Tibial artery (tissue), 4 donors: ENCODE measurements around the gene ITGB5.
A peak's percentile ranks its signal among the peaks of the same experiment; 100 is the strongest.

ENCODE experiments used
- DNase-seq, 2 donors: peaks; one replicate each; pipeline ENCODE4 v3.0.0-alpha.2; 2019
- H3K27ac ChIP-seq, 2 donors: fragments of 200-600 bp; sonication (generic) in 1 of 2; 1 replicate in 1 of 2; 2 replicates in 1 of 2; pipeline ENCODE4 v1.5.1; 2018 to 2019; ENCODE audit warnings: mild to moderate bottlenecking in 1 of 2
- H3K27me3 ChIP-seq, 2 donors: fragments of 200-600 bp; sonication (generic) in 1 of 2; one replicate each; pipeline versions ENCODE4 v1.5.1 to v1.6.0; 2016 to 2019
- H3K36me3 ChIP-seq, 3 donors: fragments of 200-600 bp; sonication (generic) in 2 of 3; one replicate each; pipeline ENCODE4 v1.5.1; 2016 to 2019; ENCODE audit warnings: mild to moderate bottlenecking in 2 of 3
- H3K4me1 ChIP-seq, 4 donors: fragments of 200-600 bp; sonication (generic) in 2 of 4; 1 replicate in 3 of 4; 2 replicates in 1 of 4; pipeline ENCODE4 v1.5.1; 2016 to 2019
- H3K4me3 ChIP-seq, 2 donors: fragments of 200-600 bp; sonication (generic) in 1 of 2; 1 replicate in 1 of 2; 2 replicates in 1 of 2; pipeline ENCODE4 v1.5.1; 2018 to 2019; ENCODE audit warnings: mild to moderate bottlenecking in 2 of 2
- H3K9me3 ChIP-seq, 3 donors: fragments of 200-600 bp; sonication (generic) in 1 of 3; one replicate each; pipeline ENCODE4 v1.5.1; 2016 to 2019
- CTCF ChIP-seq, 2 experiments: fragments of 200-600 bp in 1 of 2; fragments of 450-650 bp in 1 of 2; IDR thresholded peaks; one replicate each; pipeline ENCODE4 v1.5.1; 2017 to 2019; ENCODE audit warnings: antibody characterized with exemption in 2 of 2, mild to moderate bottlenecking in 1 of 2, moderate library complexity in 1 of 2
- intact Hi-C: fragments of 100-400 bp; cut with DNase I; formaldehyde crosslinking; loops from one replicate; pipeline ENCODE4 v1.15.0; 2023; ENCODE audit warnings: low total_unique reads

Gene ITGB5

GRCh38 chr3:124840331-124840730 is 46.8 kb downstream of the ITGB5 start:
- Histone ChIP-seq H3K4me1 (peaks cover 0 to 92% (median 62%) of the 10 kb centered on the region in 4 donors), H3K9me3 (no peaks in the 10 kb centered on the region), H3K27ac (peak overlapping the region; percentile 78 to 85), H3K27me3 (no peaks in the 10 kb centered on the region), H3K36me3 (peaks cover 13 to 33% (median 21%) of the 10 kb centered on the region in 3 donors), H3K4me3 (no peak overlapping the region)
- intact Hi-C loops, result no loop called here
- no peak for TF ChIP-seq CTCF (IDR thresholded peaks at IDR 0.05)
- no peak for DNase-seq

- Histone ChIP-seq H3K4me3 (no peak overlapping the region), H3K36me3 (peaks cover 13 to 33% (median 21%) of the 10 kb centered on the region in 3 donors), H3K27me3 (no peaks in the 10 kb centered on the region), H3K9me3 (no peaks in the 10 kb centered on the region), H3K4me1 (peaks cover 0 to 92% (median 62%) of the 10 kb centered on the region in 4 donors), H3K27ac (peak overlapping the region; percentile 78 to 85)
- intact Hi-C loops, result loop anchor here (10.0 kb wide), 1 partner anchor 45 kb away; the partner anchor contains the start of gene ITGB5
- TF ChIP-seq CTCF (IDR thresholded peaks at IDR 0.05), result no peak
- DNase-seq, result no peak
These were observed 47.3 kb downstream of the ITGB5 start for GRCh38 chr3:124839896-124840295.

GRCh38 chr3:124838963-124839362 is 48.2 kb downstream of the ITGB5 start:
- Histone ChIP-seq H3K36me3 (peaks cover 13 to 33% (median 21%) of the 10 kb centered on the region in 3 donors), H3K27me3 (no peaks in the 10 kb centered on the region), H3K4me3 (no peak overlapping the region), H3K27ac (peak overlapping the region; percentile 78 to 85), H3K4me1 (peaks cover 0 to 92% (median 61%) of the 10 kb centered on the region in 4 donors), H3K9me3 (no peaks in the 10 kb centered on the region)
- intact Hi-C loops, result loop anchor here (10.0 kb wide), 1 partner anchor 46 kb away; the partner anchor contains the start of gene ITGB5
- no peak for DNase-seq
- TF ChIP-seq CTCF (IDR thresholded peaks at IDR 0.05), result no peak

GRCh38 chr3:124837730-124838186 is 49.4 kb downstream of the ITGB5 start:
- Histone ChIP-seq H3K27ac (peak overlapping the region; percentile 78 to 85), H3K4me1 (peaks cover 4 to 93% (median 64%) of the 10 kb centered on the region in 4 donors), H3K36me3 (peaks cover 13 to 26% (median 20%) of the 10 kb centered on the region in 3 donors), H3K4me3 (no peak overlapping the region), H3K9me3 (no peaks in the 10 kb centered on the region), H3K27me3 (no peaks in the 10 kb centered on the region)
- intact Hi-C loops, result loop anchor here (10.0 kb wide), 1 partner anchor 47 kb away; the partner anchor contains the start of gene ITGB5
- peak; percentile 66 to 82 for DNase-seq
- no peak for TF ChIP-seq CTCF (IDR thresholded peaks at IDR 0.05)

GRCh38 chr3:124837065-124837464 is 50.1 kb downstream of the ITGB5 start:
- H3K27ac ChIP-seq, result peak overlapping the region; percentile 78 to 85
- TF ChIP-seq CTCF (IDR thresholded peaks at IDR 0.05), result no peak
- H3K4me1 ChIP-seq, result peaks cover 4 to 93% (median 69%) of the 10 kb centered on the region in 4 donors
- peak in 1 of 2 donors; percentile 51 for DNase-seq
- intact Hi-C loops, result loop anchor here (10.0 kb wide), 1 partner anchor 48 kb away; the partner anchor contains the start of gene ITGB5
- H3K27me3 ChIP-seq, result no peaks in the 10 kb centered on the region
- peaks cover 10 to 20% (median 13%) of the 10 kb centered on the region in 3 donors for H3K36me3 ChIP-seq
- H3K9me3 ChIP-seq, result no peaks in the 10 kb centered on the region
- H3K4me3 ChIP-seq, result no peak overlapping the region
